HepG2 (cell line): ENCODE data around the gene ISLR. TPM values are rescaled to one million over a fixed set of nuclear protein-coding genes. Genes with fewer than 3 reads are reported as not detected.

Source experiments
- ATAC-seq: fragments of 200-7000 bp; cut with Tn5 transposase; 3 replicates; pipeline ENCODE4 v1.9.1; 2020; ENCODE audit warnings: mild to moderate bottlenecking, moderate library complexity
- BruUV-seq: library from RNA; stranded (reverse); fragments of 400-500 nt; replicated peaks from 2 replicates; lab custom pipeline; 2021; lab: Mats Ljungman, UMichigan
- CTCF ChIA-PET: fragments of 300-600 bp; formaldehyde crosslinking; extraction: SDS; loops from one replicate; lab custom pipeline; 2021; ENCODE audit warnings: low total read pairs, inconsistent platforms, low intra/inter-chr PET ratio; lab: Yijun Ruan, JAX
- POLR2A ChIA-PET: fragments of 350-600 bp; sonication (Branson Sonifier 250); formaldehyde crosslinking; loops from one replicate; lab custom pipeline; 2020; ENCODE audit warnings: antibody characterized with exemption, inconsistent platforms; lab: Yijun Ruan, JAX
- DNase-seq: peaks from one replicate; pipeline ENCODE4 v3.0.0-alpha.2; 2015; ENCODE audit warnings: low spot score
- FAIRE-seq: peaks from 3 replicates; lab custom pipeline; 2011; peaks lifted over from hg19 to GRCh38; lab: Jason Lieb, UNC
- H2AFZ ChIP-seq: one replicate; pipeline ENCODE4 v1.6.1; 2011; ENCODE audit warnings: low read length, inconsistent platforms
- H3K27ac ChIP-seq: fragments of 300-600 bp; 3 replicates; pipeline ENCODE4 v1.8.0; 2011; ENCODE audit warnings: mixed run types, mild to moderate bottlenecking, mixed read lengths, low read length, inconsistent platforms; ENCODE audit not compliant: insufficient read depth; ENCODE audit errors: extremely low read length
- H3K27me3 ChIP-seq, 2 experiments: fragments of 200-600 bp in 1 of 2; 2 replicates in 1 of 2; 3 replicates in 1 of 2; pipeline versions ENCODE4 v1.6.0 to v1.8.0; 2011; ENCODE audit warnings: low read length in 2 of 2, mild to moderate bottlenecking in 2 of 2, moderate library complexity in 2 of 2, inconsistent platforms in 1 of 2; ENCODE audit not compliant: insufficient read depth in 2 of 2, control insufficient read depth in 1 of 2
- H3K36me3 ChIP-seq, 2 experiments: fragments of 200-600 bp in 1 of 2; replicated peaks in 1 of 2; 2 replicates in 1 of 2; 3 replicates in 1 of 2; pipeline versions ENCODE4 v1.5.1 to v1.8.0; 2011; ENCODE audit warnings: low read length in 2 of 2, inconsistent platforms in 1 of 2; ENCODE audit not compliant: insufficient read depth in 2 of 2, control insufficient read depth in 1 of 2
- H3K4me1 ChIP-seq: 2 replicates; pipeline ENCODE4 v1.5.1; 2012; ENCODE audit warnings: low read length, inconsistent platforms; ENCODE audit not compliant: insufficient read depth
- H3K4me2 ChIP-seq: 2 replicates; pipeline ENCODE4 v1.6.0; 2011; ENCODE audit warnings: low read depth, low read length, inconsistent platforms
- H3K4me3 ChIP-seq, 3 experiments: fragments of 200-600 bp in 1 of 3; sonication (generic), shearing (Covaris generic) in 1 of 3; replicated peaks in 1 of 3; 2 replicates each; pipeline ENCODE4 v1.5.1; 2011 to 2016; ENCODE audit warnings: low read length in 3 of 3, inconsistent platforms in 2 of 3, low read depth in 2 of 3, mild to moderate bottlenecking in 2 of 3, control low read depth in 1 of 3, mixed read lengths in 1 of 3; ENCODE audit not compliant: insufficient read depth in 1 of 3
- H3K79me2 ChIP-seq: one replicate; pipeline ENCODE4 v1.6.1; 2011; ENCODE audit warnings: low read length, inconsistent platforms; ENCODE audit not compliant: insufficient read depth
- H3K9ac ChIP-seq: 2 replicates; pipeline ENCODE4 v1.6.0; 2011; ENCODE audit warnings: mild to moderate bottlenecking, low read depth, low read length, inconsistent platforms; ENCODE audit not compliant: insufficient read depth
- H3K9me3 ChIP-seq: 2 replicates; pipeline ENCODE4 v1.5.1; 2012; ENCODE audit warnings: mild to moderate bottlenecking, low read length
- H4K20me1 ChIP-seq: 2 replicates; pipeline ENCODE4 v1.6.0; 2011; ENCODE audit warnings: inconsistent platforms, mild to moderate bottlenecking, low read length, moderate library complexity; ENCODE audit not compliant: insufficient read depth
- BRCA1 ChIP-seq: sonication (generic); formaldehyde crosslinking; IDR thresholded peaks from 2 replicates; pipeline ENCODE4 v1.4.0; 2020; ENCODE audit warnings: missing genetic modification reagents
- EP300 ChIP-seq, 3 experiments: sonication (generic) in 1 of 3; formaldehyde crosslinking in 1 of 3; IDR thresholded peaks; 2 replicates each; pipeline versions ENCODE4 v1.5.1 to v1.6.1; 2011 to 2020; ENCODE audit warnings: low read depth in 2 of 3, low read length in 2 of 3, borderline replicate concordance in 1 of 3, improper control_type of control experiment in 1 of 3, mild to moderate bottlenecking in 1 of 3, missing genetic modification reagents in 1 of 3, moderate library complexity in 1 of 3
- GATAD2A ChIP-seq: IDR thresholded peaks from 2 replicates; pipeline ENCODE4 v1.6.1; 2016
- HOXA5 ChIP-seq: sonication (generic); formaldehyde crosslinking; IDR thresholded peaks from 2 replicates; pipeline ENCODE4 v1.4.0; 2020; ENCODE audit warnings: missing genetic modification reagents
- ISL2 ChIP-seq: sonication (generic); formaldehyde crosslinking; IDR thresholded peaks from 2 replicates; pipeline ENCODE4 v1.5.0; 2020; ENCODE audit warnings: missing genetic modification reagents
- JDP2 ChIP-seq: sonication (generic); formaldehyde crosslinking; IDR thresholded peaks from 2 replicates; pipeline ENCODE4 v1.8.1; 2022; ENCODE audit warnings: missing genetic modification reagents, borderline replicate concordance
- KAT8 ChIP-seq: IDR thresholded peaks from 2 replicates; pipeline ENCODE4 v1.6.1; 2016; ENCODE audit warnings: missing genetic modification reagents, missing compliant biosample characterization
- MIER3 ChIP-seq: IDR thresholded peaks from 2 replicates; pipeline ENCODE4 v1.6.1; 2016; ENCODE audit warnings: missing compliant biosample characterization, borderline replicate concordance
- NFE2 ChIP-seq: sonication (generic); formaldehyde crosslinking; IDR thresholded peaks from 2 replicates; pipeline ENCODE4 v1.4.0; 2020; ENCODE audit warnings: missing genetic modification reagents
- NPAS2 ChIP-seq: sonication (generic); formaldehyde crosslinking; IDR thresholded peaks from 2 replicates; pipeline ENCODE4 v1.8.0; 2022; ENCODE audit warnings: mild to moderate bottlenecking, missing genetic modification reagents, borderline replicate concordance
- REST ChIP-seq, 2 experiments: IDR thresholded peaks; 2 replicates each; pipeline ENCODE4 v1.6.1; 2011 to 2012; ENCODE audit warnings: low read length in 2 of 2, borderline replicate concordance in 1 of 2, low read depth in 1 of 2, mild to moderate bottlenecking in 1 of 2, moderate library complexity in 1 of 2
- SIN3A ChIP-seq: IDR thresholded peaks from 2 replicates; pipeline ENCODE4 v1.6.1; 2011; ENCODE audit warnings: low read depth, mild to moderate bottlenecking, control low read depth, low read length, borderline replicate concordance
- ZBTB25 ChIP-seq: IDR thresholded peaks from 2 replicates; pipeline ENCODE4 v1.6.1; 2018; ENCODE audit warnings: missing genetic modification reagents
- ZNF205 ChIP-seq: IDR thresholded peaks from 2 replicates; pipeline ENCODE4 v1.6.1; 2018; ENCODE audit warnings: missing biosample characterization, missing genetic modification reagents
- ZNF484 ChIP-seq: sonication (generic); formaldehyde crosslinking; IDR thresholded peaks from 2 replicates; pipeline ENCODE4 v1.5.1; 2020; ENCODE audit warnings: mild to moderate bottlenecking, low read depth, missing genetic modification reagents, borderline replicate concordance
- ZNF496 ChIP-seq: sonication (generic); formaldehyde crosslinking; IDR thresholded peaks from 2 replicates; pipeline ENCODE4 v1.8.1; 2023; ENCODE audit warnings: mild to moderate bottlenecking, moderate library complexity, missing genetic modification reagents; ENCODE audit not compliant: insufficient replicate concordance
- WGBS: methylation state at CpG from one replicate; pipeline ENCODE4 v1.1.6; 2017; ENCODE audit warnings: low lambda C conversion rate; 5-methylcytosine and 5-hydroxymethylcytosine counted together
- in situ Hi-C: cut with HindIII; loops from 2 replicates; pipeline ENCODE4 v1.10.0; 2017; ENCODE audit warnings: low pct_unique_long_range_greater_than_20kb; ENCODE audit not compliant: extremely low pct_ligation_motif_present
- intact Hi-C: fragments of 100-400 bp; cut with micrococcal nuclease; formaldehyde crosslinking; loops from one replicate; pipeline ENCODE4 v1.10.0; 2022; ENCODE audit not compliant: unreplicated experiment
- polyA plus RNA-seq, 8 experiments: library from polyadenylated mRNA; depleted of rRNA in 3 of 8; stranded (reverse) in 7 of 8; unstranded in 1 of 8; fragments of >200 nt; fragmentation: Illumina TruSeq in 4 of 8; extraction: Trizol in 4 of 8; gene quantifications; 2 replicates each; pipeline versions ENCODE4 v1.2.1 to v1.2.3, GENCODE V29; 2011 to 2016; ENCODE audit warnings: low read depth in 4 of 8, missing spikeins in 1 of 8, mixed read lengths in 1 of 8; ENCODE audit not compliant: insufficient read depth in 1 of 8
- total RNA-seq, 5 experiments: library from RNA; depleted of rRNA; stranded (reverse); fragments of >200 nt; fragmentation: Illumina TruSeq; extraction: Trizol; gene quantifications; 2 replicates each; pipeline ENCODE4 v1.2.3, GENCODE V29; 2016; ENCODE audit warnings: low read depth in 1 of 5

Gene ISLR
- total and polyA plus RNA-seq, 2 of the 13 experiments (the other 11 are each of a cell fraction or from before 2014, with no cell fraction given), result not detected

- Histone ChIP-seq H4K20me1 (no peaks in the 10 kb centered on the region), H3K4me2 (no peak overlapping the region), H3K36me3 (no peaks in the 10 kb centered on the region), H3K9ac (no peak overlapping the region), H3K4me1 (no peaks in the 10 kb centered on the region), H3K9me3 (no peaks in the 10 kb centered on the region), H3K27me3 (peaks cover 7 to 25% of the 10 kb centered on the region in 2 experiments; a peak in 3 of 5 replicates), H3K4me3 (no peak overlapping the region), H3K79me2 (no peaks in the 10 kb centered on the region), H2AFZ (no peak overlapping the region), H3K27ac (no peak overlapping the region)
- CTCF ChIA-PET, result no interaction called here
- POLR2A ChIA-PET, result no interaction called here
- DNase-seq (no peak), FAIRE-seq (no peak), ATAC-seq (no peak)
- 3% methylated on average over 3 of the region's 4 CpGs for WGBS
- intact Hi-C loops (no loop called here), in situ Hi-C loops (no loop called here)
- no TSS peak for BruUV-seq
- no peak for TF ChIP-seq ZNF205
- no peak for TF ChIP-seq MIER3
- no peak for TF ChIP-seq HOXA5 (CRISPR knock-in tag)
Measured at GRCh38 chr15:74167891-74168331, 5.6 kb upstream of the ISLR start.

- BruUV-seq, result no TSS peak
- Histone ChIP-seq H3K4me2 (no peak overlapping the region), H3K36me3 (no peaks in the 10 kb centered on the region), H3K4me1 (no peaks in the 10 kb centered on the region), H3K79me2 (no peaks in the 10 kb centered on the region), H3K27me3 (peaks cover 7 to 25% of the 10 kb centered on the region in 2 experiments; a peak in 3 of 5 replicates), H3K27ac (no peak overlapping the region), H3K9me3 (no peaks in the 10 kb centered on the region), H3K4me3 (no peak overlapping the region), H3K9ac (no peak overlapping the region), H2AFZ (no peak overlapping the region), H4K20me1 (no peaks in the 10 kb centered on the region)
- ChIA-PET POLR2A (no interaction called here), CTCF (no interaction called here)
- intact Hi-C loops (no loop called here), in situ Hi-C loops (no loop called here)
- WGBS, result 0% methylated on average over 3 of the region's 3 CpGs
- DNase-seq, result no peak
- FAIRE-seq, result no peak
- no peak for ATAC-seq
- TF ChIP-seq BRCA1 (no peak), NPAS2 (CRISPR knock-in tag) (no peak), JDP2 (CRISPR knock-in tag) (no peak), ISL2 (no peak), GATAD2A (CRISPR knock-in tag) (no peak), EP300 (IDR thresholded peaks at IDR 0.05; ENCODE audit: low read depth in 2 of 2, low read length in 2 of 2) (no peak), EP300 (CRISPR knock-in tag; IDR thresholded peaks at IDR 0.05; ENCODE audit: borderline replicate concordance) (no peak), KAT8 (no peak), NFE2 (CRISPR knock-in tag) (no peak), ZNF484 (CRISPR knock-in tag) (no peak), SIN3A (no peak), ZBTB25 (CRISPR knock-in tag) (no peak), REST (IDR thresholded peaks at IDR 0.05; ENCODE audit: borderline replicate concordance in 1 of 2, low read depth in 1 of 2, low read length in 2 of 2) (no peak), ZNF496 (CRISPR knock-in tag) (no peak)
Measured at GRCh38 chr15:74168711-74169126, 4.8 kb upstream of the ISLR start.
